ENCODE measurements around the gene ETV3L.

Gene ETV3L

DNA sequence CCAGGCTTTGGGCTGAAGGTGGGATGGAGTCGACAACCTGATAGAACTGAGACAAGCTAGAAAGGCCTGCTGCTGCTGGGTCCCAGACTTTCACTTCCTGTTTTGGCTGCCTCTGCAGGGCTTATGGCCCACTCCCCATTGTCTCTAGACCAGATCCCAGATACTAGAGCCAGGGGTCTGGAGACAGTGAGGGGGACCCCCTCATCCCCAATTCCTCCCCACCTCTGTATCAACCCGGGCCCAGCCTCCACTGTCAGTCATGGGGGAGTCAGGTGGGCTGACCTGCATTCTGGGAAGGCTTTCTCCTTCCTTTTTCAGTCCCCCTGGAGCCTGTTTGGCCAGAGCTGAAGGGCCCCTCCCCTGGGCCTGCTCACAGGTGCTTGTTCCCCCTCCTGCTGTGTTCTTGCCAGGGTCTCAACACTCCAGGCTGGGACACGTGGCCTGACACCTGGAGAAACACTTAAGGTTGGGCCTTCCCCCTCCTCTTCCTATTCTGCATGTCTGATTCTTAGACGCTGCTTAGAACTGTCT, 18.0 kb upstream of the ETV3L start:
- Histone ChIP-seq H3K9me3 (ENCODE audit: insufficient read depth, low read length, severe bottlenecking) (no peaks in the 10 kb centered on the region), H3K9ac (ENCODE audit: low read depth, low read length) (no peak overlapping the region), H3K4me3 (ENCODE audit: low read depth in 1 of 2, low read length in 2 of 2) (no peak overlapping the region), H3K4me1 (ENCODE audit: insufficient read depth, low read length) (no peaks in the 10 kb centered on the region), H3K4me2 (ENCODE audit: insufficient read depth, low read length) (no peak overlapping the region), H3K79me2 (ENCODE audit: insufficient read depth, low read length) (no peaks in the 10 kb centered on the region), H2AFZ (ENCODE audit: low read depth, low read length) (no peak overlapping the region), H4K20me1 (ENCODE audit: insufficient read depth, low read length) (peaks cover 3% of the 10 kb centered on the region; the same call in 1 of the 2 replicates), H3K27me3 (ENCODE audit: insufficient read depth, low read length, poor library complexity) (peaks cover 5% of the 10 kb centered on the region), H3K36me3 (ENCODE audit: insufficient read depth, low read length) (peaks cover 3% of the 10 kb centered on the region; the same call in 1 of the 2 replicates), H3K27ac (ENCODE audit: low read length) (no peak overlapping the region)
- ATAC-seq (ENCODE audit: insufficient read depth, low read depth) (peak; percentile 40; the same call in 2 of the 3 replicates), DNase-seq (no peak)
- TF ChIP-seq CTCF (IDR thresholded peaks at IDR 0.05; ENCODE audit: borderline replicate concordance, extremely low read depth, low read length, poor library complexity, severe bottlenecking): no peak
- no peak for TF ChIP-seq EZH2 (IDR thresholded peaks at IDR 0.05; ENCODE audit: borderline replicate concordance, low read depth, low read length, severe bottlenecking)

- no peak overlapping the region for H3K4me3 ChIP-seq (ENCODE audit: low read depth in 1 of 2, low read length in 2 of 2)
- no peak overlapping the region for H3K27ac ChIP-seq (ENCODE audit: low read length)
- H3K9me3 ChIP-seq (ENCODE audit: insufficient read depth, low read length, severe bottlenecking): no peaks in the 10 kb centered on the region
- DNase-seq (no peak), ATAC-seq (ENCODE audit: insufficient read depth, low read depth) (no peak)
- H3K36me3 ChIP-seq (ENCODE audit: insufficient read depth, low read length): no peaks in the 10 kb centered on the region
- no peak for TF ChIP-seq CTCF (IDR thresholded peaks at IDR 0.05; ENCODE audit: borderline replicate concordance, extremely low read depth, low read length, poor library complexity, severe bottlenecking)
- no peak for TF ChIP-seq EZH2 (IDR thresholded peaks at IDR 0.05; ENCODE audit: borderline replicate concordance, low read depth, low read length, severe bottlenecking)
- H2AFZ ChIP-seq (ENCODE audit: low read depth, low read length): no peak overlapping the region
- H3K4me1 ChIP-seq (ENCODE audit: insufficient read depth, low read length): no peaks in the 10 kb centered on the region
- H4K20me1 ChIP-seq (ENCODE audit: insufficient read depth, low read length): peaks cover 2% of the 10 kb centered on the region; the same call in 1 of the 2 replicates
- H3K79me2 ChIP-seq (ENCODE audit: insufficient read depth, low read length): no peaks in the 10 kb centered on the region
- no peak overlapping the region for H3K9ac ChIP-seq (ENCODE audit: low read depth, low read length)
- no peak overlapping the region for H3K4me2 ChIP-seq (ENCODE audit: insufficient read depth, low read length)
- peaks cover 5% of the 10 kb centered on the region for H3K27me3 ChIP-seq (ENCODE audit: insufficient read depth, low read length, poor library complexity)
Observed at GRCh38 chr1:157116737-157117103, 17.1 kb upstream of the ETV3L start.

DNA sequence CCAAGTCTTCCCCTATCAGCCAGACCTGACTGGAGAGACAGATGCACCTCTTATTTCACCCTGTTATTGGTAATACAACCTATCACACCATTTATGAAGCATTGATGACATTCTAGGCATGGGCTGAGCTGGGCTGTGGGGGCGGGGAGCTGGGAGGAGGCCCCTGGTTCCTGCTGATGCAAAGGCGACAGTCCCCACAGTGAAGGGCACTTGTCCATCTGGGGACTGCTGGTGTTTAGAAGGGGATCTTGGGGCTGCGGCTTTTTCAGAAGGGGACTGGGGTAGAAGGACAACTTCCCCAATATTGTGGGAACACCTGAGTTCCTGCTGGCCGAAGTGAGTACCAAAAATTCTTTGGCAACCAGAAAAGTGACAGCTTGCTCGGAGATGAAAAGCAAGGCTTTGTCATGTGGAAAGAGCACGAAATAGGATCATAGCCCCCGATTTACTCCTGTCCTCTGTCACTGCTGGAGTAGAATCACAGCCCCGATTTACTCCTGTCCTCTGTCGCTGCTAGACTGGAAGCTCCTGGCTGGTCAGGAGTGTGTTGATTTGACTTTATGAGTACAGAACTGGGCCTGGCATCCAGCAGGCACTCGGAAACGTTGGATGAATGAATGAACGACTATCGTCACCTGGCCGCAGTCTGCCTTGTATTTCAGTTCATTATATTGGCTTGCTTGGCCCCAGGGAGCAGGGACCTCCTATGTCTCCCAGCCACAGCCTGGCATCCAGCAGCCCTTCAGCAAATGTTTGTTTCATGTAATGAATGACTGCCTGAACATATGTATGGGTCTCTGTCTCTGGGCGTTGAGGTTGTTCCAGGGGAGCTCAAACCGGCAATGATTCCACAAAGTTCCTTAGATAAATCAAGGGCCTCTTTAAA, 16.5 kb upstream of the ETV3L start:
- Histone ChIP-seq H3K4me3 (ENCODE audit: low read depth in 1 of 2, low read length in 2 of 2) (no peak overlapping the region), H3K27ac (ENCODE audit: low read length) (no peak overlapping the region), H4K20me1 (ENCODE audit: insufficient read depth, low read length) (peaks cover 2% of the 10 kb centered on the region; the same call in 1 of the 2 replicates), H3K4me2 (ENCODE audit: insufficient read depth, low read length) (no peak overlapping the region), H3K9me3 (ENCODE audit: insufficient read depth, low read length, severe bottlenecking) (no peaks in the 10 kb centered on the region), H2AFZ (ENCODE audit: low read depth, low read length) (no peak overlapping the region), H3K27me3 (ENCODE audit: insufficient read depth, low read length, poor library complexity) (peaks cover 8% of the 10 kb centered on the region), H3K79me2 (ENCODE audit: insufficient read depth, low read length) (no peaks in the 10 kb centered on the region), H3K4me1 (ENCODE audit: insufficient read depth, low read length) (no peaks in the 10 kb centered on the region), H3K36me3 (ENCODE audit: insufficient read depth, low read length) (no peaks in the 10 kb centered on the region), H3K9ac (ENCODE audit: low read depth, low read length) (no peak overlapping the region)
- no peak for TF ChIP-seq EZH2 (IDR thresholded peaks at IDR 0.05; ENCODE audit: borderline replicate concordance, low read depth, low read length, severe bottlenecking)
- TF ChIP-seq CTCF (IDR thresholded peaks at IDR 0.05; ENCODE audit: borderline replicate concordance, extremely low read depth, low read length, poor library complexity, severe bottlenecking): no peak
- DNase-seq: no peak
- ATAC-seq (ENCODE audit: insufficient read depth, low read depth): no peak

Data from DND-41 (cell line).